Measurements from ENCODE around the gene CERS5.

- no peak for TF ChIP-seq CTCF (IDR thresholded peaks at IDR 0.05; ENCODE audit: insufficient read depth, low read length, poor library complexity, severe bottlenecking)
- no peak for TF ChIP-seq EZH2phosphoT487 (conservative IDR thresholded peaks at IDR 0.05; ENCODE audit: low read length)
These were observed 47.8 kb downstream of the CERS5 start for GRCh38 chr12:50119387-50119786.

Data from SU-DHL-6 (cell line).